ENCODE results near the gene TMEM92.
"Not testable (repeated sequence)": the region's sequence is repeated elsewhere in the genome, so short reads cannot be mapped to it uniquely, and the experiment has no call there.

The TMEM92 gene

DNA sequence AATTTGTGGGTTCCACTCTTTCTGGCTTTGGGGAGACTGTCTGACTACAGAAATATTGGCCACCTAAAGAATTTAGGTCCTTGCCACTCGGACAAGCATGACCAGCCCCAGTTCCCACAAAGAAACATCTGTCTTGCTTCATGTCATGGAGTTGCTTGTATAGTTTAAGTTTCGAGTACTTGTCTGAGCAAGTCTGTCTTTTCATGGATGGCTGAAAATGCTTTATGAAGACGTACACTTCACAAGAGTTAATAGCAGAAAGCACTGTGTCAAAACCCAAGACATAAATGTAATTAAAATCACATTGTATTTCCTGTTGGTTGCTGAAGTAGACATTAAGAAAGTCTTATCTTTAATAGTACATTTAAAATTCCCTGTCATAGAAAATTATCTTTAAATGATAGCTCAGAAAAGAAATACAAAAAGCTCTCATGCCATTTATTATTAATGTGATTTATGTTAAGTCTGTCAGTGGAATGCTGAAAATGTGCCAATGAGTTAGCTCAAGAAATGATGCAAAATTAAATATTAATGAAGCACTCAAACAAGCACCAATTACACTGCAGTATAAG, 41.8 kb downstream of the TMEM92 start:
- no peak for TF ChIP-seq CTCF (IDR thresholded peaks at IDR 0.05; ENCODE audit: insufficient read depth, low read depth, low read length, missing control alignments)
- no peak overlapping the region for H3K4me3 ChIP-seq (ENCODE audit: low read depth, low read length)
- peak; percentile 65 for DNase-seq (ENCODE audit: low read depth)

GRCh38 chr17:50316660-50317059, 42.4 kb downstream of the TMEM92 start:
- H3K4me3 ChIP-seq (ENCODE audit: low read depth, low read length); DNase-seq (ENCODE audit: low read depth): not testable (repeated sequence)

DNA sequence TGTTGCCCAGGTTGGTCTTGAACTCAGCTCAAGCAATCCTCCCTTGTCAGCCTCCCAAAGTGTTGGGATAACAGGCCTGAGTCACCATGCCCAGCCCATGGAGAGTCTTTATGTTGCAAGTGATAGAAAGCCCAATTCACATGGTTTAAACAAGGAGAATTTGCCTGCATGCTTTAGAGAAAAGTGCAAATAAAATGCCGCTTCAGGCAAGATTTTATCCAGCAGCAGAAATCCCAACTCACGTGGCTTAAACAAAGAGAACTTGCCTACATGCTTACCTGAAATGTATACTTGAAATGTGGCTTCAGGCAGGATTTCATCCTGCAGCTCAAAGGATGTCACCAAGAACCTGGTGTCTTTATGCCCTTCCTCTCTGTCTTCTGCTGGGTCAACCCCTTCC, 42.9 kb downstream of the TMEM92 start:
- no peak for DNase-seq (ENCODE audit: low read depth)
- no peak overlapping the region for H3K4me3 ChIP-seq (ENCODE audit: low read depth, low read length)
- TF ChIP-seq CTCF (IDR thresholded peaks at IDR 0.05; ENCODE audit: insufficient read depth, low read depth, low read length, missing control alignments), result no peak

- no peak for TF ChIP-seq CTCF (IDR thresholded peaks at IDR 0.05; ENCODE audit: insufficient read depth, low read depth, low read length, missing control alignments)
- no peak overlapping the region for H3K4me3 ChIP-seq (ENCODE audit: low read depth, low read length)
- DNase-seq (ENCODE audit: low read depth), result no peak
These were observed 44.4 kb downstream of the TMEM92 start for GRCh38 chr17:50318501-50319285.

DNA sequence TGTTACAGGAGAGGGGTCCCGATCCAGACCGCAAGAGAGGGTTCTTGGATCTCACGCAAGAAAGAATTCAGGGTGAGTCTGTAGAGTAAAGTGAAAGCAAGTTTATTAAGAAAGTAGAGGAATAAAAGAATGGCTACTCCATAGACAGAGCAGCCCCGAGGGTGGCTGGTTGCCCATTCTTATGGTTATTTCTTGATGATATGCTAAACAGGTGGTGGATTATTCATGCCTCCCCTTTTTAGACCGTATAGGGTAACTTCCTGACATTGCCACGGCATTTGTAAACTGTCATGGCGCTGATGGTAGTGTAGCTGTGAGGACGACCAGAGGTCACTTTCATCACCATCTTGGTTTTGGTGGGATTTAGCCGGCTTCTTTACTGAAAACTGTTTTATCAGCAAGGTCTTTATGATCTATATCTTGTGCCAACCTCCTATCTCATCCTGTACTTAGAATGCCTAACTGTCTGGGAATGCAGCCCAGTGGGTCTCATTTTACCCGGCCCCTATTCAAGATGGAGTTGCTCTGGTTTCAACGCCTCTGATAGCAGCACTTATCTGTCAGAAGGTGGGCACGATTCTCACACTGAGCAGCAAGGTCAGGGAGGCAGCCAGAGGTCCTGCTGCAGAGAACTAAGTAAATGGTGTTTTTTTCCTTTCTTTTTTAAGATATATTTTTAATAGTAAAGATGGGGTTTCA, 45.2 kb downstream of the TMEM92 start:
- no peak overlapping the region for H3K4me3 ChIP-seq (ENCODE audit: low read depth, low read length)
- DNase-seq (ENCODE audit: low read depth), result no peak
- TF ChIP-seq CTCF (IDR thresholded peaks at IDR 0.05; ENCODE audit: insufficient read depth, low read depth, low read length, missing control alignments), result no peak

DNA sequence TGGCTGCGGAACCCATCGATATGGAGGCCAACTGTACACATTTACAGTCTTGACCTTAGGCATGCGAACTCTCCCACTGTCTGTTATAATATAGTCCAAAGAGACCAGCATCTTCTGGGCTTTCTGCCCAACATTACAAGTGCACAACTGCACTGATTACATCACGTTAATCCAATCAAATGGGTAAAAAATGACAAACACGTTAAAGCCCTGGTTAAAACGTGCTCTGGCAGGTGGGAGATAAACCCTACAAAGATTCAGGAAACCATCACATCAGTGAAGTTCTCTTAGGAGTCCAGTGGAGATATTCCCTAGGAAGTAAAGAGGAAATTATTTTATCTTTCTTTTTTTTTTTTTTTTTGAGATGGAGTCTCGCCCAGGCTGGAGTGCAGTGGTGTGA, 48.0 kb downstream of the TMEM92 start:
- no peak for DNase-seq (ENCODE audit: low read depth)
- no peak for TF ChIP-seq CTCF (IDR thresholded peaks at IDR 0.05; ENCODE audit: insufficient read depth, low read depth, low read length, missing control alignments)
- no peak overlapping the region for H3K4me3 ChIP-seq (ENCODE audit: low read depth, low read length)

DNA sequence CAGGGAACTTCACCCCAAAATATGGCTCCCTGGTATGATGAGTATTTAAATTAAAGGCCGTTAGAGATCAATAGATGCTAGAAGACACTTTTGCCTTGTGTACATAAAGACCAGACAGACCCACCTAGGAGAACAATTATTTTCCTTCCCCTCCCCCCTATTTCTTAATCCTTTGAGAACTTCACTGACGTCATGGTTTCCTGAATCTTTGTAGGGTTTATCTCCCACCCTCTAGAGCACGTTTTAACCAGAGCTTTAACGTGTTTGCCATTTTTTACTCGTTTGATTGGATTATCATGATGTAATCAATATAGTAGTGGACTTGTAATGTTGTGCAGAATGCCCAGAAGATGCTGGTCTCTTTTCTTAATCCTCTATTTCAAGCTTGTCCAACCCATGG, 48.8 kb downstream of the TMEM92 start:
- DNase-seq (ENCODE audit: low read depth), result no peak
- H3K4me3 ChIP-seq (ENCODE audit: low read depth, low read length), result no peak overlapping the region
- TF ChIP-seq CTCF (IDR thresholded peaks at IDR 0.05; ENCODE audit: insufficient read depth, low read depth, low read length, missing control alignments), result no peak
